Stimulated activated CD4-positive, alpha-beta T cell treated with anti-CD3 and anti-CD28 coated beads, TNF-alpha, amount 100 ng/mL, for 24 hours (primary cell): ENCODE measurements around the gene SAMD4B.
A peak's percentile ranks its signal among the peaks of the same experiment; 100 is the strongest.
"Not testable (repeated sequence)": the region's sequence is repeated elsewhere in the genome, so short reads cannot be mapped to it uniquely, and the experiment has no call there.

Source experiments
- DNase-seq, 3 experiments: peaks; one replicate each; pipeline ENCODE4 v3.0.0-alpha.2; 2020; ENCODE audit warnings: low read depth in 3 of 3

SAMD4B gene

GRCh38 chr19:39336483-39336882 is 5.7 kb upstream of the SAMD4B start:
- DNase-seq = no peak

GRCh38 chr19:39339674-39340073 is 2.5 kb upstream of the SAMD4B start:
- no peak for DNase-seq

GRCh38 chr19:39340156-39340555 is 2.1 kb upstream of the SAMD4B start:
- not testable (repeated sequence) for DNase-seq

- no peak for DNase-seq
Measured at GRCh38 chr19:39341129-39341718, 997 bp upstream of the SAMD4B start.

GRCh38 chr19:39342647-39343305 is 555 bp downstream of the SAMD4B start:
- no peak for DNase-seq

GRCh38 chr19:39345956-39346355 is 3.7 kb downstream of the SAMD4B start:
- no peak for DNase-seq

GRCh38 chr19:39347332-39348164 is 5.3 kb downstream of the SAMD4B start:
- DNase-seq = no peak

GRCh38 chr19:39349326-39349725 is 7.1 kb downstream of the SAMD4B start:
- no peak for DNase-seq

GRCh38 chr19:39350156-39350555 is 7.9 kb downstream of the SAMD4B start:
- no peak for DNase-seq

- DNase-seq = peak in 2 of 3 experiments; percentile 33 to 46
Measured at GRCh38 chr19:39351537-39352064, 9.4 kb downstream of the SAMD4B start.

- no peak for DNase-seq
Measured at GRCh38 chr19:39352381-39353255, 10.4 kb downstream of the SAMD4B start.

- DNase-seq = no peak
Measured at GRCh38 chr19:39355253-39355652, 13.0 kb downstream of the SAMD4B start.

GRCh38 chr19:39356073-39356472 is 13.9 kb downstream of the SAMD4B start:
- DNase-seq = no peak

- no peak for DNase-seq
Measured at GRCh38 chr19:39356647-39357046, 14.4 kb downstream of the SAMD4B start.

GRCh38 chr19:39359026-39359425 is 16.8 kb downstream of the SAMD4B start:
- DNase-seq = no peak

- no peak for DNase-seq
Measured at GRCh38 chr19:39360599-39360998, 18.4 kb downstream of the SAMD4B start.

GRCh38 chr19:39362682-39363657 is 20.7 kb downstream of the SAMD4B start:
- no peak for DNase-seq

GRCh38 chr19:39363901-39364457 is 21.8 kb downstream of the SAMD4B start:
- DNase-seq = no peak

GRCh38 chr19:39365531-39365930 is 23.3 kb downstream of the SAMD4B start:
- DNase-seq = no peak

- no peak for DNase-seq
Measured at GRCh38 chr19:39369200-39369599, 27.0 kb downstream of the SAMD4B start.
